ENCODE data around the gene TBC1D14. TPM values are rescaled to one million over a fixed set of nuclear protein-coding genes. Genes with fewer than 3 reads are reported as not detected.

The TBC1D14 gene
- total and polyA plus RNA-seq, 9 of the 15 experiments (the other 6 are each of a cell fraction or from before 2014, with no cell fraction given), result 2.1 to 59.6 (median 44.8) TPM

DNA sequence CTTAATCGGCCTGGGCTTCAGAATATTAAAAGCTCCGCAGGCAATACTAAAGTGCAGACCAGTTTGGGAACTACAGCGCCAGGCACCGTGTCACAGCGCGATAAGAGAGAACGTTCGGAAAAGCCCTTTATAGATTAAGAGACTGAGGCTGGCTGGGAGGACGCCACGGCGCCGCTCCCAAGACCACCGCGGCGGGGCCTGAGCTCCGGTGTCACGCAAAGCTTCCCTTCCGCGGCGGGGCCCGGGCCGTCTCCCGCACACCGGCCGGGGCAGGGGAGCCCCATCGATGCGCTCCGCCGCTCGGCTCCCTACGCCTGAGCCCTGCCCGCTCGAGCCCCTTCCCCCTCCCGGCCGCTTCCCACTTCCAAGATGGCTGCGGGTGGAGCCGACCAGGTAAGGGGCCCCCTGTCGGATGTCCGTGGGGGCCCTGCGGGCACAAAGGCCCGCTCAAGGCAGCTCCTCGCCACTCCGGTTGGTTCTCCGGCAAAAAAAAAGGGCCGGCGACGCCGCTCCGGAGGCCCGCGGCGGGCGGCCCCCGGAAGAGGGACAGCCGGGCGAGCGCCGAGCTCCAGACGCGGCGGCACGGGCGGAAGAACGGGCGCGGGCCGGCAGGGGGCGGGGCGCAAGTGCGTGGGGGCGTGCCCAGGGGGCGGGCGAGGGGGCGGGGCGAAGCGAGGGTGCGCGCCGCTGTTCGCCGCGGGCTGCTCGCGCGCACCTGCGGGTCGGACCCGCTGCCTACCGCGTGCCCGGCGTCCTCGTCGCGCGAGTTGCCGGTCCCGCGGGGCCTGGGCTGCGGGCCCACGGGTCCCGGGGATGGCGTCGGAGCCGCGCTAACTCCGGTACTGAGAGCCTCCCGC lies at the start of gene TBC1D14 (continued):
- TF ChIP-seq, protein P1, sequence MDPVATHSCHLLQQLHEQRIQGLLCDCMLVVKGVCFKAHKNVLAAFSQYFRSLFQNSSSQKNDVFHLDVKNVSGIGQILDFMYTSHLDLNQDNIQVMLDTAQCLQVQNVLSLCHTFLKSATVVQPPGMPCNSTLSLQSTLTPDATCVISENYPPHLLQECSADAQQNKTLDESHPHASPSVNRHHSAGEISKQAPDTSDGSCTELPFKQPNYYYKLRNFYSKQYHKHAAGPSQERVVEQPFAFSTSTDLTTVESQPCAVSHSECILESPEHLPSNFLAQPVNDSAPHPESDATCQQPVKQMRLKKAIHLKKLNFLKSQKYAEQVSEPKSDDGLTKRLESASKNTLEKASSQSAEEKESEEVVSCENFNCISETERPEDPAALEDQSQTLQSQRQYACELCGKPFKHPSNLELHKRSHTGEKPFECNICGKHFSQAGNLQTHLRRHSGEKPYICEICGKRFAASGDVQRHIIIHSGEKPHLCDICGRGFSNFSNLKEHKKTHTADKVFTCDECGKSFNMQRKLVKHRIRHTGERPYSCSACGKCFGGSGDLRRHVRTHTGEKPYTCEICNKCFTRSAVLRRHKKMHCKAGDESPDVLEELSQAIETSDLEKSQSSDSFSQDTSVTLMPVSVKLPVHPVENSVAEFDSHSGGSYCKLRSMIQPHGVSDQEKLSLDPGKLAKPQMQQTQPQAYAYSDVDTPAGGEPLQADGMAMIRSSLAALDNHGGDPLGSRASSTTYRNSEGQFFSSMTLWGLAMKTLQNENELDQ (CRISPR knock-in tag; IDR thresholded peaks at IDR 0.05; ENCODE audit: borderline replicate concordance), result no peak
- no peak for TF ChIP-seq MCM2 (IDR thresholded peaks at IDR 0.05; ENCODE audit: low read depth)
- no peak for TF ChIP-seq PHB (CRISPR knock-in tag; IDR thresholded peaks at IDR 0.05)
- TF ChIP-seq, protein P2, sequence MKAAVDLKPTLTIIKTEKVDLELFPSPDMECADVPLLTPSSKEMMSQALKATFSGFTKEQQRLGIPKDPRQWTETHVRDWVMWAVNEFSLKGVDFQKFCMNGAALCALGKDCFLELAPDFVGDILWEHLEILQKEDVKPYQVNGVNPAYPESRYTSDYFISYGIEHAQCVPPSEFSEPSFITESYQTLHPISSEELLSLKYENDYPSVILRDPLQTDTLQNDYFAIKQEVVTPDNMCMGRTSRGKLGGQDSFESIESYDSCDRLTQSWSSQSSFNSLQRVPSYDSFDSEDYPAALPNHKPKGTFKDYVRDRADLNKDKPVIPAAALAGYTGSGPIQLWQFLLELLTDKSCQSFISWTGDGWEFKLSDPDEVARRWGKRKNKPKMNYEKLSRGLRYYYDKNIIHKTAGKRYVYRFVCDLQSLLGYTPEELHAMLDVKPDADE (conservative IDR thresholded peaks at IDR 0.05; ENCODE audit: control insufficient read depth, low read depth, low read length), result no peak; the same call in 1 of the 2 replicates
- peak; percentile 66 to 79 for TF ChIP-seq NRF1 (conservative IDR thresholded peaks at IDR 0.05 in 1 of 2, IDR thresholded peaks at IDR 0.05 in 1 of 2)
- no peak for TF ChIP-seq POLR2AphosphoS2 (IDR thresholded peaks at IDR 0.05; ENCODE audit: low read length)
- TF ChIP-seq, protein P3, sequence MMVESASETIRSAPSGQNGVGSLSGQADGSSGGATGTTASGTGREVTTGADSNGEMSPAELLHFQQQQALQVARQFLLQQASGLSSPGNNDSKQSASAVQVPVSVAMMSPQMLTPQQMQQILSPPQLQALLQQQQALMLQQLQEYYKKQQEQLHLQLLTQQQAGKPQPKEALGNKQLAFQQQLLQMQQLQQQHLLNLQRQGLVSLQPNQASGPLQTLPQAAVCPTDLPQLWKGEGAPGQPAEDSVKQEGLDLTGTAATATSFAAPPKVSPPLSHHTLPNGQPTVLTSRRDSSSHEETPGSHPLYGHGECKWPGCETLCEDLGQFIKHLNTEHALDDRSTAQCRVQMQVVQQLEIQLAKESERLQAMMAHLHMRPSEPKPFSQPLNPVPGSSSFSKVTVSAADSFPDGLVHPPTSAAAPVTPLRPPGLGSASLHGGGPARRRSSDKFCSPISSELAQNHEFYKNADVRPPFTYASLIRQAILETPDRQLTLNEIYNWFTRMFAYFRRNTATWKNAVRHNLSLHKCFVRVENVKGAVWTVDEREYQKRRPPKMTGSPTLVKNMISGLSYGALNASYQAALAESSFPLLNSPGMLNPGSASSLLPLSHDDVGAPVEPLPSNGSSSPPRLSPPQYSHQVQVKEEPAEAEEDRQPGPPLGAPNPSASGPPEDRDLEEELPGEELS (CRISPR knock-in tag; IDR thresholded peaks at IDR 0.05; ENCODE audit: borderline replicate concordance), result no peak
- no peak for TF ChIP-seq KHSRP (IDR thresholded peaks at IDR 0.05)
- 0 out of 2 replicates have a peak, but pooled peaks have one; percentile 42 for TF ChIP-seq BRD4 (IDR thresholded peaks at IDR 0.05)
- peak; percentile 93 to 99 (median 97) for TF ChIP-seq YY1 (IDR thresholded peaks at IDR 0.05; ENCODE audit: borderline replicate concordance in 1 of 3, control insufficient read depth in 1 of 3, extremely low read depth in 1 of 3, insufficient read depth in 3 of 3, insufficient read length in 1 of 3, insufficient replicate concordance in 2 of 3, low read depth in 1 of 3, low read length in 2 of 3)
- TF ChIP-seq ATF7 (IDR thresholded peaks at IDR 0.05), result peak; percentile 82; the same call in 1 of the 2 replicates
- no peak for TF ChIP-seq RAD51 (IDR thresholded peaks at IDR 0.05; ENCODE audit: borderline replicate concordance, low read depth)
- TF ChIP-seq, protein P4, sequence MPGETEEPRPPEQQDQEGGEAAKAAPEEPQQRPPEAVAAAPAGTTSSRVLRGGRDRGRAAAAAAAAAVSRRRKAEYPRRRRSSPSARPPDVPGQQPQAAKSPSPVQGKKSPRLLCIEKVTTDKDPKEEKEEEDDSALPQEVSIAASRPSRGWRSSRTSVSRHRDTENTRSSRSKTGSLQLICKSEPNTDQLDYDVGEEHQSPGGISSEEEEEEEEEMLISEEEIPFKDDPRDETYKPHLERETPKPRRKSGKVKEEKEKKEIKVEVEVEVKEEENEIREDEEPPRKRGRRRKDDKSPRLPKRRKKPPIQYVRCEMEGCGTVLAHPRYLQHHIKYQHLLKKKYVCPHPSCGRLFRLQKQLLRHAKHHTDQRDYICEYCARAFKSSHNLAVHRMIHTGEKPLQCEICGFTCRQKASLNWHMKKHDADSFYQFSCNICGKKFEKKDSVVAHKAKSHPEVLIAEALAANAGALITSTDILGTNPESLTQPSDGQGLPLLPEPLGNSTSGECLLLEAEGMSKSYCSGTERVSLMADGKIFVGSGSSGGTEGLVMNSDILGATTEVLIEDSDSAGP (CRISPR knock-in tag; IDR thresholded peaks at IDR 0.05), result no peak
- TF ChIP-seq CREBBP (IDR thresholded peaks at IDR 0.05; ENCODE audit: low read depth, low read length), result no peak
- no peak for TF ChIP-seq DNMT1 (IDR thresholded peaks at IDR 0.05)
- TF ChIP-seq XRCC4 (IDR thresholded peaks at IDR 0.05; ENCODE audit: extremely low read depth, insufficient read depth, insufficient read length), result no peak
- no peak for TF ChIP-seq OTX1 (CRISPR knock-in tag; IDR thresholded peaks at IDR 0.05)
- TF ChIP-seq TEAD1 (CRISPR knock-in tag; IDR thresholded peaks at IDR 0.05), result peak in 1 of 2 experiments; percentile 34; a peak in 1 of 4 replicates
- TF ChIP-seq TBP (optimal IDR thresholded peaks at IDR 0.05; ENCODE audit: low read depth, low read length), result peak; percentile 95
- no peak for TF ChIP-seq SREBF1 (IDR thresholded peaks at IDR 0.05; ENCODE audit: borderline replicate concordance, low read depth, low read length)

All from K562 (cell line).